GM21723 (cell line): ENCODE measurements around the gene MED13L.

Experiments used
- ATAC-seq: cut with Tn5 transposase; IDR thresholded peaks from one replicate; pipeline ENCODE4 v1.9.1; 2021; ENCODE audit warnings: mild to moderate bottlenecking, moderate library complexity; ENCODE audit not compliant: unreplicated experiment

The MED13L gene

DNA sequence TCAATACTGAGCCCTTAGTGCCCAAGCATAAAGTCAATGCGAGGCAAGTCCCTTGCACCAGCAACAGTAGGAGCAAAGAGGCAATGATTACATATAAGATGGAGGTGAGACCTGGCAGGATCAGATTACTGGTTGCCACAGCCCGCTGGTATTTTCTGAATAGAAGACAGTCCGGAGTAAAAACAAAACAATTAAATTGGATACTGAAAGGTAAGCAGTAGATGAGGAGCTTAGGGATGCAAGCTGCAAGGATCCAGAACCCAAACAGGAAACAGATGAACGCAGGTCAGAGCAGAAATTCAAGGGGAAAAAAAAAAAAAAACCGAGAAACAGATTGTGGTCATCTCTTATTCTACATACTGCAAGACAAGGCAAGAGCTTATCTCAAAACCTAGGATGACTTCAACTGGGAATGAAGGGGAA, 119.6 kb downstream of the MED13L start:
- no peak for ATAC-seq

- ATAC-seq, result no peak
Measured at GRCh38 chr12:116156614-116157013, 120.9 kb downstream of the MED13L start.

DNA sequence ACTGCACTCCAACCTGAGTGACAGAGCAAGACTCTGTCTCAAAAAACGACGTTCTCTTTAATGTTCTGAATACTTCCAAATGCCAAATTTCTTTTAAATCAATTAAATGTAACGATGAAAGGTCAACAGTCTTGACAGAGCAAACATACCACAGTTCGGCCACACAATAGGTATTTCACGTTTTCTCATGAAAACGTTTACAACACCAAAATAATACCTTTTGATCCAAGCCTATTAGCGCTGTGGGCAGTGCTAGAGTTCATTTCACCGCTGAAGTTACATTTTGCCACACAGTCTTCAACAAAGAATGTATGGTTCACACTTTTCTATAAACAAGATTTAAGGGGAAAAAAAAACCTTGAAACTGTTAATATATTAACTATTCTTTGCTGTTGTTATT, 122.1 kb downstream of the MED13L start:
- no peak for ATAC-seq

DNA sequence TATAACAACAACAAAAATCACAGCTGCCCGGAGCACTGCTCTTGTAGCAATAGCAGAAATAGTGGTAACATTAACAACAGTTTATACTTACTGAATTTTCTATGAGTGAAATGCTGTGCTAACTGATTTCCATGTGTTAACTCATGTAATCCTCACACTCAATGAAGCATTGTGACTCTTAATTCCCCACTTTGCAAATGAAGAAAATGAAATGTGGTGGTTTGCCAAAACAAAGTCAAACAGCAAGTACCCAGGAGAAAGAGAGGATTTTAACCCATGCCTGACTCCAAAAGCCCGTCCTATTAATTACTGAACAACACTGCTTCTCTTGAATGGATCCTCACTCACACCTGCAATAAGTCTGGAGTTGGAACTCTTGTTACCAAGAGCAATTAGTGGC, 123.5 kb downstream of the MED13L start:
- no peak for ATAC-seq

GRCh38 chr12:116153113-116153512, 124.4 kb downstream of the MED13L start:
- ATAC-seq, result no peak

GRCh38 chr12:116152268-116152667, 125.2 kb downstream of the MED13L start:
- ATAC-seq, result no peak

DNA sequence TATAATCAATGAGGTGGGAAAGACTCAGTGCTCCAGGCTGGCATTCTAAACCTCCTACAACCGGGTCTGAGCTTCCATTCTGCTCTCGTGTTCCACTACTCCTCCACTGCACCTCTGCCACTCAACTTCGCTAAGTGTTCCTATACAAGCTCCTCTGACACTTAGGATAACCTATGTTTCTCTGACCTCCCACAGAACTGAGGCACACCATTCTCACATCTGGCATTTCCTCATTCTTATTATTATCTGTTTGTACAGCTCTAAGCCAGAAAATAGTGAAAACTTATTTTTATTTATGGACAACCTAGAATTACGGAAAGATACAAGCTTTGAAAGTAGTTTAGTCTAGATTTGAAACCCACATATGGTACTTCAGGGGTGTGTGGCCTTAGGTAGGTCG, 127.0 kb downstream of the MED13L start:
- no peak for ATAC-seq

GRCh38 chr12:116150001-116150400, 127.5 kb downstream of the MED13L start:
- ATAC-seq, result no peak

DNA sequence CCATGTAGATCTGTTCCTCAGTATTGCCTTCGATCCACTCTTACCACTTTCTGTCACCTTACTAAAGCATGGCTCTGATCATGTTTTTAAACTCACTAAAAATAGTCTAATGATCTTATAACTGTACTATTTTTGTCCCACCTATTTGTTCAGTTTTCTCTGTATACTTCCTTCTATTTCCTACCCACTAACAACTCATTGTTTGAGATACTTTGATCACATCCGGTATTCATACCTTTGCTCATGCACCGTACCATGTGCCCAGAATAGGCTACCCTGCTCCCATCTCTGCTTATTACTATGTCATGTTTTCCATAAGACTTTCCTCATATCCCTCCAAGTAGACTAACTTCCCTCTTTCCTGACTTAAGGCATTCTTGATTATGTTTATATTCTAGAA, 128.6 kb downstream of the MED13L start:
- no peak for ATAC-seq

DNA sequence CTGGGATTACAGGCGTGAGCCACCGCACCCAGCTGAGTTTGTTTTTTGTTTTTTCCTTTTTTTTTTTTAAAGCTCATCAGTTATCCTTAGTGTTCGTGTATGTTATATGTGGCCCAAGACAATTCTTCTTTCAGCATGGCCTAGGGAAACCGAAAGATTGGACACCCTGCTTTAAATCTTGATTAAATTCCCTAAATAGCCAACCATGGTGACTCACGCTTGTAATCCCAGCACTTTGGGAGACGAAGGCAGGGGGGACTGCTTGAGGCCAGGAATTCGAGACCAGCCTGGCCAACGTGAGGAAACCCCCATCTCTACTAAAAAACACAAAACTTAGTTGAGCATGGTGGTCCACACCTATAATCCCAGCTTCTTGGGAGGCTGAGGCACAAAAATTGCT, 131.1 kb downstream of the MED13L start:
- ATAC-seq, result no peak

- ATAC-seq, result no peak
Measured at GRCh38 chr12:116145451-116145850, 132.0 kb downstream of the MED13L start.

DNA sequence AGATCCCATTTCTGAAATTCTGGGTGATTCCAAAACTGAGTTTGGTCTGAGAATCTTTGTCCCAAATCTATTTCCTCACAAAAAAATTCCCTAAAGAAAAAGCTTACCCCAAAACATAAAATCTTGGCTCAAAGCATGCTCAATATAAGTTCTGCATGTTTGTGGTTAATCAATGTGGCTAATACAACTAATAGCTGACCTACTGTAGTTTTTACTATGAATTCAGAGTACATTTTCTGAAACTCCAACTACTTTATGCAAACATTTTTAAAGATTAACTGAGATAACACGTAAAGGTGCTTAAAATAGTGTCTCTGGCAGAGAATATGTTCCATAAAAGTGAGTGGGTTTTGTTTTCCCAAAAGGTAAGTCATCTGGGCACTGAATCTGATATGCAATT, 133.1 kb downstream of the MED13L start:
- no peak for ATAC-seq

GRCh38 chr12:116143909-116144308, 133.6 kb downstream of the MED13L start:
- ATAC-seq, result no peak

- ATAC-seq, result no peak
Measured at GRCh38 chr12:116142936-116143898, 134.3 kb downstream of the MED13L start.

GRCh38 chr12:116141833-116142162, 135.7 kb downstream of the MED13L start:
- ATAC-seq, result no peak

- no peak for ATAC-seq
Measured at GRCh38 chr12:116141110-116141832, 136.2 kb downstream of the MED13L start.

- no peak for ATAC-seq
Measured at GRCh38 chr12:116140529-116140928, 137.0 kb downstream of the MED13L start.

- no peak for ATAC-seq
Measured at GRCh38 chr12:116138781-116139180, 138.7 kb downstream of the MED13L start.

DNA sequence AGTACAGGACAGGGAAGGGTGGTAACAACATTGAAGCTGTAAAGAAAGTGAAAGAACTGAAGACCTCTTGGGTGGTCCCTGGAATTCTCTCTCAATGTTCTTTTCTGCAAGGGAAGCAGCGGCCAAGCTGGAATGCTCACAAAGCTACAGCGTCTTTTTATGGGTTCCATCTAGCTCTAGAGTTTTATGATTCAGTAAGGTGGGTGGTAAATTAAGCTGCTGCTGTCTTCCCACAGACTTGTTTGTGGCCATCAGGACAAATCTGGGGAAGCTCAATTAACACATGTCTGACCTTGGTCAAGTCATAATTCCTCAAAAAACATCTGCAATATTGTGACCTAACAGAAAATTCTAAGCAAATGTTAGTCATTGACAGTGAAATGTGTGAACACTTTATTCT, 139.1 kb downstream of the MED13L start:
- no peak for ATAC-seq

DNA sequence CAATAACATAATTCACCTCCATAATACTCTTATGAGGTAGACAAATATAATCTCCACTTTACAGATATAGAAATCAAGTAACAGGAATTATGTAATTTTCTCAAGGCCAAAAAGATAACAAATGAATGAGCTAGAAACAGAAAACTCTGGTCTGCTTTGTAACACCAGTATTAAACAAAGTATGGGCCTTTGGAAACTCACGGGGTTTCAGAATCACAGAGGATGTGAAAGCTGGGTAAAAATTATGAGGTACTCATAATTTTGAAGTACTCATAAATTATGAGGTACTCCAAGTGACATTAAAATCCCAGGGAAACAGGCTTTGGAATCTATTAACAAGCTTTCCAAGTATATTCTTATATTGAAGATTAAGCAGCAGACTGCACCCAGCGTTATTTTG, 140.2 kb downstream of the MED13L start:
- ATAC-seq, result no peak

DNA sequence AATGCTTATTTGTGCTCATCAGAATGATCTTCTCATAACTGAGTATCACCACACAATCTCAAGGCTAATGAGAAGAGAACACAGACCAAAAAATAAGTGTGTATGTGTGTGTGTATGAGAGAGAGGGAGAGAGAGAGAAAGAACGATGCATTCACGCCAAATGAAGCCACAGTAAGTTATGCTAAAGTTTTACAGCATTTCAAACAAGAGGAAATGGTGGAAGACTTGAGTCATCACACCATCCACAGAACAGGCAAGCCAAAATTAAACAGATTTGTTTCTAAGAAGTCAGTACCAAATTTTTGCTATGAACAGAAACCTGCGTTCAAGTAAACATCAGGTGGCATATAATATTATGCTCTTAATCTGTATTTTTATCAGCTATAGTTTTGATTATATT, 141.2 kb downstream of the MED13L start:
- no peak for ATAC-seq
